ENCODE results near the gene GALNT9.

GALNT9 gene

GRCh38 chr12:132211326-132211725 lies 118.1 kb downstream of the GALNT9 start:
- DNase-seq (ENCODE audit: low read depth): no peak

GRCh38 chr12:132210223-132211055 lies 119.0 kb downstream of the GALNT9 start:
- DNase-seq (ENCODE audit: low read depth): no peak

GRCh38 chr12:132209619-132210222 lies 119.7 kb downstream of the GALNT9 start:
- DNase-seq (ENCODE audit: low read depth): no peak

GRCh38 chr12:132208153-132208823 lies 121.1 kb downstream of the GALNT9 start:
- DNase-seq (ENCODE audit: low read depth): no peak

- DNase-seq (ENCODE audit: low read depth): no peak
Measured at GRCh38 chr12:132207083-132207775, 122.2 kb downstream of the GALNT9 start.

- no peak for DNase-seq (ENCODE audit: low read depth)
Measured at GRCh38 chr12:132206046-132206434, 123.3 kb downstream of the GALNT9 start.

- DNase-seq (ENCODE audit: low read depth): no peak
Measured at GRCh38 chr12:132205271-132206045, 123.9 kb downstream of the GALNT9 start.

- DNase-seq (ENCODE audit: low read depth): no peak
Measured at GRCh38 chr12:132204793-132205270, 124.6 kb downstream of the GALNT9 start.

GRCh38 chr12:132204063-132204792 lies 125.2 kb downstream of the GALNT9 start:
- DNase-seq (ENCODE audit: low read depth): no peak

GRCh38 chr12:132202929-132203721 lies 126.3 kb downstream of the GALNT9 start:
- DNase-seq (ENCODE audit: low read depth): no peak

GRCh38 chr12:132201391-132202120 lies 127.8 kb downstream of the GALNT9 start:
- DNase-seq (ENCODE audit: low read depth): no peak

- no peak for DNase-seq (ENCODE audit: low read depth)
Measured at GRCh38 chr12:132200800-132201199, 128.6 kb downstream of the GALNT9 start.

- no peak for DNase-seq (ENCODE audit: low read depth)
Measured at GRCh38 chr12:132199526-132200319, 129.7 kb downstream of the GALNT9 start.

GRCh38 chr12:132199101-132199500 lies 130.3 kb downstream of the GALNT9 start:
- no peak for DNase-seq (ENCODE audit: low read depth)

GRCh38 chr12:132197581-132198354 lies 131.6 kb downstream of the GALNT9 start:
- no peak for DNase-seq (ENCODE audit: low read depth)

- DNase-seq (ENCODE audit: low read depth): no peak
Measured at GRCh38 chr12:132196873-132197390, 132.5 kb downstream of the GALNT9 start.
